HG03565 (cell line): ENCODE measurements around the gene DCUN1D2.
"Not testable (repeated sequence)": the region's sequence is repeated elsewhere in the genome, so short reads cannot be mapped to it uniquely, and the experiment has no call there.

ENCODE experiments used
- ATAC-seq: cut with Tn5 transposase; IDR thresholded peaks from one replicate; pipeline ENCODE4 v1.9.1; 2021; ENCODE audit warnings: mild to moderate bottlenecking, moderate library complexity; ENCODE audit not compliant: unreplicated experiment

Gene DCUN1D2

DNA sequence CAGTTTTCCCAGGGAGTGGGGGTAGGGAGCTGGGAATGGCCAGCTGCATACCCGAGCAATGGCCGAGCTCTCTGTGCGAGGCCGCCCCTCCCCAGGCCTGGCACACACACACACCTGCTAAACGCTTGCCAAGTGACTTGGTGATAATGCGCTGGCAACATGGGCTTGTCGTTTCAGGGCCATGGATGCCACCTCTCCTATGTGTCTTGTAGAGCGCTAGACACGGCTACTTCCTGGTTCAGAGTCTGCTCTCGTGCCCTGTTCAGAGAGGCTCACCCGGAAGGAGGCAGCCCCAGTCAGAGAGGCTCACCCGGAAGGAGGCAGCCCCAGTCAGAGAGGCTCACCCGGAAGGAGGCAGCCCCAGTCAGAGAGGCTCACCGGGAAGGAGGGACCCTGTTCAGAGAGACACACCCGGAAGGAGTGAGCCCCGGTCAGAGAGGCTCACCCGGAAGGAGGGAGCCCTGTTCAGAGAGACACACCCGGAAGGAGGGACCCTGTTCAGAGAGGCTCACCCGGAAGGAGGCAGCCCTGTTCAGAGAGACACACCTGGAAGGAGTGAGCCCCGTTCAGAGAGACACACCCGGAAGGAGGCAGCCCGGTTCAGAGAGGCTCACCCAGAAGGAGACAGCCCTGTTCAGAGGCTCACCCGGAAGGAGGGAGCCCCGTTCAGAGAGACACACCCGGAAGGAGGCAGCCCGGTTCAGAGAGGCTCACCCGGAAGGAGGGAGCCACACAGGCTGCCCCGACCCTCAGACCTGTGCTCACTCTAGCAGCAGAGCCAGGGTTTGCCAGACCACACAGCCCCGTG is 41.4 kb downstream of the DCUN1D2 start:
- no peak for ATAC-seq

DNA sequence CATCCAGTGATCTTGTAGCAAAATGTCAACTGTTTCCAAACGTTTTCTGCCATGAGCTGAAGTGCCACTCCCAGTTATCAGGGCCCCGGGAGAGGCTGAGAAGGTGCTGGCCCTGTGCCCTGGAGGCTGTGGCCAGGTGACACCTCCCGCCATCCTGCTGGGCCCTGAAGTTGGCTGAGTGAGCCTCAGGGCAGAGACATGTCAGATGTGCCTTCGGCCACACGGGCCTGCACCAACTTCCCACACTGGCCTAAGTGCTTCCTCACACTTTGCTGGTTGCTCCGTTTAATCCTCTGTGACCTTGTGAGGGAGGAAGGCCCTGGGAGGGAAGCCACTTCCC is 42.0 kb downstream of the DCUN1D2 start:
- ATAC-seq = no peak

DNA sequence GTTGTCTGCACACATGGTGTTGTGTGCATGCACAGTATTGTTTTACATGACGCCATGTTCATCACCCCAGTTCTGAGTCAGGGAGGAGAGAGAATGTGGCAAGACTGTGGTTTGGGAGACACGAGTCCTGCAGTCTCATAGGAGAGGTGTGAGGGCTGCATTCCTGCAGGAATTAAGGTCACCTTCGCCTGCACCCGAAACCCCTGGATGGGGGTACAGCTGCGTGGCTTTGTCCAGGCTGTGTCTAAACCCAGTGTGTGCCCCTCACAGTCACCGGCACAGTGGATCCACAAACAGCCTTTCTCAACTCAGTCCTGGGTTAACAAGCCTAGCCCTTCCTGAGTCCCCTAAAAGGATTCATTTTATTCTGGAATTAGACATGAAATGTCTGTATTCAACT is 42.9 kb downstream of the DCUN1D2 start:
- ATAC-seq = no peak

DNA sequence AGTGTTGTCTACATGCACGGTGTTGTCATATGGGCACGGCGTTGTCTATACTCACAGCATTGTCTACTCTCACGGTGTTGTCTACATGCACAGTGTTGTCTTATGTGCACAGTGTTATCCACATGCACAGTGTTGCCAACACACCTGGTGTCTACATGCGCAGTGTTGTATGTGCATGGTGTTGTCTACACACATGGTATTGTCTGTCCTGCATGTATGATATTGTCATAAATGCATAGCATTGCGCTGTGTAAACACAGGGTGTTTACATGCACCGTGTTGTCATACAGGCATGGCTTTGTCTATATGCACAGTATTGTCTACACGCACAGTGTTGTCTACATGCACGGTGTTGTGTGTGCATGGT is 44.0 kb downstream of the DCUN1D2 start:
- ATAC-seq = no peak

DNA sequence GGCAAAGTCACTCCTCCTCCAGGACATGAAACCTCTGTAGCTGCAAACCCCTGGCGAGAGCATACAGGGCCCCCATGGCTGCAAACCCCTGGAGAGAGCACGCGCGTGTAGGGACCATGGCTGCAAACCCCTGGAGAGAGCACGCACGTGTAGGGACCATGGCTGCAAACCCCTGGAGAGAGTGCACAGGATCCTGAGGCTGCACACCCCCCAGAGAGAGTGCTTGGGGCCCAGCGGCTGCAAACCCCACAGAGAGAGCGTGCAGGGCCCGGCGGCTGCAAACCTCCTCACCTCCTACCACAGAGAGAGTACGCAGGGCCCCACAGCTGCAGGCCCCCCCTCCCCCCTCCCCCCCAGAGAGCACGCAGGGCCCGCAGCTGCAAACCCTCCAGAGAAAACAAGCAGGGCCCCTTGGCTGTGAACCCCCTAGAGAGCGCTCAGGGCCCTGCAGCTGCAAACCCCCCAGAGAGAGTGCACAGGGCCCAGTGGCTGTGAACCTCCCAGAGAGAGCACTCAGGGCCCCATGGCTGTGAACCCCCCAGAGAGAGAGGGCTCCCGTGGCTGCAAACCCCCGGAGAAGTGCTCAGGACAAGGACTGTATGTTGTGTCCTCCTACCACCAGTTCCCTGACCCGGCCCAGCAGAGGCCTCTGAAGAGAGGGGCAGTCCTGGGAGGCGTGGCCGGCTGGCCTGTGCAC is 44.6 kb downstream of the DCUN1D2 start:
- ATAC-seq = no peak

DNA sequence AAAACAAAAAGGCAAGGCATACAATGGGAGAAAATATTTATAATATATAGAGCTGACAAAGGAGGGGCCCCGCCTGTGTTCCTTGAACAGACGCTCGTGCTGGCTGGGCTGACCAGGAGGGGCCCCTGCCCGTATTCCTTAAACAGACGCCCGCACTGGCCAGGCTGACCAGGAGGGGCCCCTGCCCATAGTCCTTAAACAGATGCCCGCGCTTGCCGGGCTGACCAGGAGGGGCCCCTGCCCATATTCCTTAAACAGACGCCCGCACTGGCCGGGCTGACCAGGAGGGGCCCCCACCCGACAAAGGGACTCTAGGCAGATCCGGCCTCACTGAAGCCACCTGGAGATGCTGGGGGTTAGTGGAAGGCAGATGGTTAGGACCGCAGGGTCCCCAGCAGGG is 46.5 kb downstream of the DCUN1D2 start:
- ATAC-seq = no peak

DNA sequence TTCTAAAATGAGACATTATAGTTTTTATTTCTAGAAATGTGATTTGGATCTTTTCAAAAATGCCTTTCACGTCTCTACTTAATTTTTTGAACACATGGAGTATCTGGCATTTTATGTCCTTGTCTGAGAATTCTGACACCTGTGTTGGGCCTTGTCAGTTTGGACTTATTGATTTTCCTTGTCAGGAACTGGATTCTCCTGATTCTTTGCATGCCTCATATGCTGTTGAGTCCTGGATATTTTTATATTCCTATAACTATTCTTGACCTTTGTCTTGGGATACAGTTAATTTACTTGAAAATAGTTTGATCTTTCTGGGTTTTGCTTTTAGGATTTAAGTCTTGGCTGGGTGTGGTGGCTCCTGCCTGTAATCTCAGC is 47.5 kb downstream of the DCUN1D2 start:
- ATAC-seq = no peak

DNA sequence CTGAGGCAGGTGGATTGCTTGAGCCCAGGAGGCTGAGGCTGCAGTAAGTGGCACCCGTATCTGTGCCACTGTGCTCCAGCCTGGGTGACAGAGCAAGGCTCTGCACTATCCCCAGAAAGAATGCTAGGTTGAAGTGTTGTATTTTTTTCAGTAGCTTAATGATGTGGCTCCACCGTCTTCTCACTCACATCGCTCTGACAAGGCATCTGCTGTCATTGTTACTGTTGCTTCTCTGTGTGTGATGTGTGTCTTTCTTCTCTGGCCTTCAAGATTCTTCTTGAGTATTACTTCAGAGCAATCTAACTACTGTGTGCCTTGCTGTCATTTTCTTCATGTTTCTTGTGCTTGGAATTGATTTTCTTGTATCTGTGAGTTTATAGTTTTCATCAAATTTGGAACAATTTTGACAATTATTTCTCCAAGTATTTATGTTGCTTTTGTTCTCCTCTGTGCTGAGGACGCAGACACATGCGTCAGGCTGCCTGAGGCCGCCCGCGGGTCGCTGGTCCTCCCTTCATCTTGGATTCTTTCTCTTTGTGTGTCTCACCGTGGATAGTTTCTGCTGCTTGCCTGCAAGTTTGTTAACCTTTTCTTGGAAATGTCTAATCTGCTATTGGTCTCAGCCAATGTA is 48.0 kb downstream of the DCUN1D2 start:
- ATAC-seq = no peak

DNA sequence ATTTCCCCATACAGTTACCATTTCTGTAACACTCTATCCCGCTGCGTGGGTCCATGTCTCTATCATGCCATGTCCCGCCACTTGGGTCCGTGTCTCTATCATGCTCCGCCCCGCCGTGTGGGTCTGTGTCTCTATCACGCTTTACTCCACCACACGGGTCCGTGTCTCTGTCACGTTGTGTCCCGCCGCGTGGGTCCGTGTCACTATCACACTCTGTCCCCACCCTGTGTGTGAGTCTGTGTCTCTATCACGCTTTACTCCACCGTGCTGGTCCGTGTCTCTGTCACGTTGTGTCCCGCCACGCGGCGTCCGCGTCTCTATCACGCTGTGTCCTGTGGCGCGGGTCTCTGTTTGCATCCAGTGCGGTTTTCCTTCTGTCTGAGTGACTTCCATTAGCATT is 48.9 kb downstream of the DCUN1D2 start:
- ATAC-seq = no peak

DNA sequence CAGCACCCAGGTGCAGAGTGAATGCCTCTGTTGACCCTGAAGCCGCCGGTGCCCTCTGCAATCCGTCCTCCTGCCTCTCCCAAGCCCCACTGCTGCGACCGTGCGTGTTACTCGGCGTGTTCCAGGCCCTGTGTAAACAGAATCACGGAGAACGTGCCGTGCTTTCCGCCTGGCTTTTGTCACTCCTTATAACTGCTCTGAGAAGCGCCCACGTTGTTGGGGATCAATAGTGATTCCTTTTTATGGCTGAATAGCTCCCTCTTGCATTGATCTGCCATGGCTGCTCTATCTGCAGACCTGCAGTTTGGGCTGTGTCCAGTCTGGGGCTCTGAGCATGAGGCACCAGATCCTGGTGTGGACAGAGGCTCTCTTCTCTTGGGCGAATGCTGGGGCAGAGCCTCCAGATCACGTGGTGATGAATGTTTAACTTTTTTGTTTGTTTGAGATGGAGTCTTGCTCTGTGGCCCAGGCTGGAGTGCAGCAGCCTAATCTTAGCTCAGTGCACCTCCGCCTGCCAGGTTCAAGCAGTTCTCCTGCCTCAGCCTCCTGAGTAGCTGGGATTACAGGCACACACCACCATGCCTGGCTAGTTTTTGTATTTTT is 53.0 kb downstream of the DCUN1D2 start:
- ATAC-seq = no peak

DNA sequence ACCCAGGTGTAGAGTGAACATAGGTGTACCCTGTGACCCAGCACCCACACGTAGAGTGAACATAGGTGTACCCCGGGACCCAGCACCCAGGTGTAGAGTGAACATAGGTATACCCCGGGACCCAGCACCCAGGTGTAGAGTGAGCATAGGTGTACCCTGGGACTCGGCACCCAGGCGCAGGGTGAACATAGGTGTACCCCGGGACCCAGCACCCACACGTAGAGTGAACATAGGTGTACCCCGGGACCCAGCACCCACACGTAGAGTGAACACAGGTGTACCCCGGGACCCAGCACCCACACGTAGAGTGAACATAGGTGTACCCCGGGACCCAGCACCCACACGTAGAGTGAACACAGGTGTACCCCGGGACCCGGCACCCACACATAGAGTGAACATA is 53.6 kb downstream of the DCUN1D2 start:
- ATAC-seq = not testable (repeated sequence)

DNA sequence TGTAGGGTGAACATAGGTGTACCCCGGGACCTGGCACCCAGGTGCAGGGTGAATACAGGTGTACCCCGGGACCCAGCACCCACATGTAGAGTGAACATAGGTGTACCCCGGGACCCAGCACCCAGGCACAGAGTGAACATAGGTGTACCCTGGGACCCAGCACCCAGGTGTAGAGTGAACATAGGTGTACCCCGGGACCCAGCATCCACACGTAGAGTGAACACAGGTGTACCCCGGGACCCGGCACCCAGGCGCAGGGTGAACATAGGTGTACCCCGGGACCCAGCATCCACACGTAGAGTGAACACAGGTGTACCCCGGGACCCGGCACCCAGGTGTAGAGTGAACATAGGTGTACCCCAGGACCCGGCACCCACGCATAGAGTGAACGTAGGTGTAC is 54.6 kb downstream of the DCUN1D2 start:
- not testable (repeated sequence) for ATAC-seq

DNA sequence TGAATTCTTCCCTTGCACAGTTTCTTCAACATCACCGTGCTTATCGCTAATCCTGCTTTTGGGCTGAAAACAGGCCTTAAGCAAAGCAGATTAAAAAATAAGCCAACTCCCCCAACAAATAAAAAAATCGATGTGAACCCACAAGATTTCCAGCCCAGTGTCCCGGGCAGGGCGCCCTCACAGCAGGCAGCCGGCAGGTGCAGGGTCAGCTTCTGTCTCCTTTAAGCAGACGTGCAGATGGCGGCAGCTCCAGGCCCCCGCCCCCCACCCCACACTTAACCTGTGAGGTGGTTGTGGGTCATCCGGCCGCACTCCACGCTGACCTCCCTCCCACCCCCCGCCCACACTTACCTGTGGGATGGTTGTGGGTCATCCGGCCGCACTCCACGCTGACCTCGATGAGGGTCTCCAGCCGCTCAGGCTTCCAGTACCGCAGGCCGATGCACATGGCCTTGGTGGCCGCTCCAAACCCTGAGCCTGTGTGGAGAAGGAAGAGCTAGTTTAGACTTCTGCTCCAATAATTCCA is 57.1 kb downstream of the DCUN1D2 start:
- ATAC-seq = no peak

DNA sequence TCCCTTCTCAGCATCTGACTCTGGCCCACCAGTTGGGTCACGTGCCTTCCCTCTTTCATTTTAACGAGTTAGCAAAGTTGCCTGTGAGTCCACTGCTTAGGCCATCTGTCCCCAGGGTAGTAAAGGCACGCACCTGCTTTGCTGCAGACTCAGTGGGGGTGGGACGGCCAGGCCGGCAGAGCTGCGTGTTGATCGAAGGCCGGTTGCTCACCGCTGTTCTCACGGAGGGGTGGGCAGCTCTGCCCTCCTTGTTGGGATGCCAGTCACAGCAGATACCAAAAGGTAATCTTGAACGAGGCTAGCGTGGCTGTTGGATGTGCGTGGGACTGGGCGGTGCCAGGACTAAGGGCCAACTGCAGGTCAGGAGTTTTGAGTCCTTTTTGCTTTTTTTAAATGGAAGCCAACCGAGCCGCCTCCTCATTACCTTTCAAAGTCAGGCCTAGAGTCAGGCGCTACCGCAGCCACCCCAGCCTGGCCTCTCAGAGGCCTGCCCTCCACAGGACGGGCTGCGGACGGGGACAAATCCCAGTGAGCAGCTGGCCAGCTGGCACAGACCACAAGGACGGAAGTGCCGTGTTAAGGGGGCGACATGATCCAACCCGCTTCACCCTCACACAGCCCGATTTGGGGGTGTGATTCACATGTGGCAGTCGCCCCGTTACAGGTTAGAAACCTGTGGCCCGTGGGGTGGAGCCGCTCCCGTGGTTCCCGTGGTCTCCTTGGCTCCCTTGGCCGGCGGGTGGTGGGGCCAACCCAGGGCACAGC is 57.8 kb downstream of the DCUN1D2 start:
- ATAC-seq = no peak

DNA sequence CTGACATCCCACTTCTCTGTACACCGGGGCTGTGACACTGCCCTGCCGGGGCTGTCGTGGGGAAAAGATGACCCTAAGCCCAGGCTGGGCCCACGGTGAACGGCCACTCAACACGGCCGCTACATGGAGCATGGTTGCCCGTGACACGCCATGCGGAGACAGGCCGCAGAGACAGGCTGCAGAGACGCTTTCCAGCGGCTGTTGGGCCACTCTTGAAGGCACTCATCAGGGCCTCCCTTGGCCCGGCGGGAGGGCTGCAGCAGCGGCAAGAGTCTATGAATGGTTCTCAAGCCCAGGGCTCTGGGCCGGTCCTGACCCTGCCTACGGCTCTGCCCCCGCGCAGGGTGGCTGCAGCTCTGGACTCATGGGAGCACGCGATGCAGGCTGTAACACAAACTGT is 59.3 kb downstream of the DCUN1D2 start:
- ATAC-seq = no peak

DNA sequence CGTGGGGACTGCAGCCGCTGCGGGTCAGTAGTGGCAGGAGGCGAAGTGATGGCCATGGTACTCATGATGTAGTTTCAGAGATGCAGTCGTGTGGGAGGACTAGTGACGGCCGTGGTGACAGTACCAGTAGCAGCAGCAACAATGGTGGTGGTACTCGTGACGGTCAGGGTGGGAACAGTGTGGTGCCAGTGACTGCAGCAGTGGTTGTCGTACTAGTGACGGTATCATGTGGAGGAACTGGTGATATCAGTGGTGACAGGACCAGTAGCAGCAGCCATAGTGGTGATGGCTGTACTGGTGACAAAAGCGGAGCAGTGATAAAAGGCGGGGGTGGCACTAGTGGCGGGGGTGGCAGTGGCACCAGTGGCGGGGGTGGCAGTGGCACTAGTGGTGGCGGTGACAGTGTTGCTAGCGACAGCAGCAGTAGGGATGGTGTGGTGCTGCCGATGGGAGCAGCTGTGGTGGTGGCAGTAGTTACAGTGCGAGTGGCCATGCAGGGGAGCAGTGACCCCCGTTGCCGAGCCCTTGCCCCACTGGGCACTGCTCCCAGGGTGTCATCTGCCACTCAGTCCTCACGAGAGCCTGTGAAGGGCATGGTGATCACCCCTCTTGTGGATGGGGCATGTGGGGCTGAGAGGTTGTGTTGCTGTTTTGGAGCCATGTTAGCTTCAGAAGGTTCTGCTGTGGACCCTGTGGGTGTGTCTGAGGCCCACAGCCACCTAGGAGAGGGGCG is 60.0 kb downstream of the DCUN1D2 start:
- no peak for ATAC-seq

DNA sequence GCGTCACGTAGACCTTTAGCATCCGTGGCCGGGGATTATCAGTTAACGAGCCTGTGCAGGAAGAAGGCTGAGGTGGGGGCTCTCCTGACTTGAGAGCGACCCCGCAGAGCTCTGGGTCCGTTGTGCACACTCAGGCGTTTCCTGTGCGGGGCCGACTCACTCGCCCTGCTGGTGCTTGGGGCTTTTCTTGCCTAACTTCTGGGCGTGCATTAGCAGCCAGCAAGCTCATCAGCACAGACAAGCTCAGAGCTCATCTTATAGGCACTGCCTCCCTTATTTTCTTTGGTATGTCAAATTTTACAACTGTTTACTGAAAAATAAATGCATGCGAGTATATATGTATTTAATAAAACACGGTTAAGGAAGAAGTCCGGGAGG is 60.9 kb downstream of the DCUN1D2 start:
- ATAC-seq = no peak

DNA sequence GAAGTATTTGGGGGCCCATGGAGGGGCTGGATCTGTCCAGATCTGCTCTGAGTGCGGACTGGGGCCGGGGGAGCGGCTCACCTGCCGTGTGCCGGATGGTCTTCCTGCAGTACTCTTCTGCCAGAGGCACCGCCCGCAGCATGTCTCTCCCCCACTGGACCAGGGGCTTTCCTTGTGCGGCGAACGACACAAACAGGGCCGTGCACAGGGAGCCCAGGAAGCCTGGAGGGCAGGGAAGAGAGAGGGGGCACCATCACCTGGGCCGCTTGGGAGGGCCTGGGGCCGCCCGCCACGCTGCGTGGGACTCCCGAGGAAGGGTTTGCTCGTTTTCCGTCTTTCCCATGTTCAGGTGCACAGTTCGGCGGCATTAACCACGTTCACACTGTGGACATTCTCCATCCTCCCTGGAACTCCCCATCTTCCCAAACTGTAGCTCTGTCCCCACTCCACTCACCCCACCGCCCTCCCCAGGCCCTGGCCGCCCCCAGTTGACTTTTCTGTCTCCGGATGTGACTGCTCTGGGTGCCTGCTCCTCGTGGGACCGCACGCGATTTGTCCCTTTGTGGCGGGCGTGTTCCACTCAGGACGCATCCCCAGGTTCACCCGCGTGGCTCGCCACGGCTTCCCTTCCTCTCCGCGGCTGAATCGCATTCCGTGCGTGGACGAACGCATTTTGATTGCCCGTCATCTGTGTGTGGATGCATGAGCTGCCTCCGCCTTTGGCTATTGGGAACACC is 61.5 kb downstream of the DCUN1D2 start:
- ATAC-seq = no peak

DNA sequence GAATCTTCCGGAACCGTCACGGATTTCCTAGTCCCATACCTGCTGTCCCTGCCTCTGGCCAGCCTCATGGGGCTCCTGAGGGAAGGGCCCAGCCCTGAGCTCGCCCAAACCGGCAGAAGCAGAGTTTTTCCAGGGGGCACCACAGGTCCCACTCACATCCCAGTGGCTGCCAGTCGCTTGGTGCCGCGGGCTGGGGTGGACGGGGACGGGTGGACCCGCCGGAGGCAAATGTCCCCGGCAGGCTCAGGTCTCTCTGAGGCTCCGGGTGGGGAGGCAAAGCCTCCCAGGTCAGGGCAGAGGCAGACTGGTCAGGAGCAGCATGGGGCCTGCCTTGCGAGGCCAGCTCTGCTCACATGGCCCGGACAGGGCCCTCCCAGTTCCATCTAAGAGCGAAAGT is 62.0 kb downstream of the DCUN1D2 start:
- no peak for ATAC-seq
